Neural cell (in vitro differentiated cells): ENCODE data around the gene CHCT1.

Experiments used
- EP300 ChIP-seq: fragments of 450-650 bp; conservative IDR thresholded peaks from 2 replicates; pipeline ENCODE4 v1.6.1; 2014; ENCODE audit warnings: antibody characterized with exemption, mild to moderate bottlenecking, moderate library complexity; ENCODE audit not compliant: poor library complexity, severe bottlenecking
- POLR2AphosphoS5 ChIP-seq: IDR thresholded peaks from 2 replicates; pipeline ENCODE4 v1.6.1; 2012
- RAD21 ChIP-seq: fragments of 450-650 bp; conservative IDR thresholded peaks from 2 replicates; pipeline ENCODE4 v1.6.1; 2014; ENCODE audit warnings: antibody characterized with exemption, mild to moderate bottlenecking, moderate library complexity
- TAF1 ChIP-seq: IDR thresholded peaks from 2 replicates; pipeline ENCODE4 v1.6.1; 2012; ENCODE audit warnings: low read depth
- TF ChIP-seq, protein P1 (sequence below): fragments of 450-650 bp; IDR thresholded peaks from 2 replicates; pipeline ENCODE4 v1.5.1; 2014; ENCODE audit warnings: antibody characterized with exemption, mild to moderate bottlenecking, moderate library complexity; ENCODE audit not compliant: poor library complexity, severe bottlenecking

DNA sequence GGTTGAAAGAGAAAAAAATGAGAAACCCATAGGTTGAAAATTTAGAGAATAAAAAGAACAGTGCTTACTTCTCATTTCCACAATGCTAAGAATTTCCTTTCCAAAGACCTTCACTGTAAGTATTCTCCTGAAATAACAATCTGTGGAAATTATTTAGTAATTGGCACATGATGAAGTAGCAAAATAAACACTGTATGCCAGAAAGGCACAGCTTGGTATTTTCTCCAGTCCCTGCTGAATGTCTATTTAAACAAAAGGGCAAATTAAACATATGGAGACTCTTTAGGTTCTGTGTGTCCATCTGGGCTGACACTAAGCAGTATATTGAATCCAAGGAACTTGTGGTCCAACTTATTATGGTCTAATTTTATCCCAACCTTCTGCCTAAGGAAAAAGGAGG is 46.1 kb downstream of the CHCT1 start:
- TF ChIP-seq, protein P1, sequence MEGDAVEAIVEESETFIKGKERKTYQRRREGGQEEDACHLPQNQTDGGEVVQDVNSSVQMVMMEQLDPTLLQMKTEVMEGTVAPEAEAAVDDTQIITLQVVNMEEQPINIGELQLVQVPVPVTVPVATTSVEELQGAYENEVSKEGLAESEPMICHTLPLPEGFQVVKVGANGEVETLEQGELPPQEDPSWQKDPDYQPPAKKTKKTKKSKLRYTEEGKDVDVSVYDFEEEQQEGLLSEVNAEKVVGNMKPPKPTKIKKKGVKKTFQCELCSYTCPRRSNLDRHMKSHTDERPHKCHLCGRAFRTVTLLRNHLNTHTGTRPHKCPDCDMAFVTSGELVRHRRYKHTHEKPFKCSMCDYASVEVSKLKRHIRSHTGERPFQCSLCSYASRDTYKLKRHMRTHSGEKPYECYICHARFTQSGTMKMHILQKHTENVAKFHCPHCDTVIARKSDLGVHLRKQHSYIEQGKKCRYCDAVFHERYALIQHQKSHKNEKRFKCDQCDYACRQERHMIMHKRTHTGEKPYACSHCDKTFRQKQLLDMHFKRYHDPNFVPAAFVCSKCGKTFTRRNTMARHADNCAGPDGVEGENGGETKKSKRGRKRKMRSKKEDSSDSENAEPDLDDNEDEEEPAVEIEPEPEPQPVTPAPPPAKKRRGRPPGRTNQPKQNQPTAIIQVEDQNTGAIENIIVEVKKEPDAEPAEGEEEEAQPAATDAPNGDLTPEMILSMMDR = no peak
- TF ChIP-seq TAF1 (no peak), POLR2AphosphoS5 (no peak), RAD21 (no peak), EP300 (no peak)
